ENCODE results near the gene PYCARD. TPM values are rescaled to one million over a fixed set of nuclear protein-coding genes. Genes with fewer than 3 reads are reported as not detected.

PYCARD gene
- total RNA-seq, 4 donors from 2014 or later, result 27.1 to 88.4 (median 49.7) TPM

- TF ChIP-seq CTCF (IDR thresholded peaks at IDR 0.05; ENCODE audit: low read depth), result no peak
Observed at GRCh38 chr16:31242206-31242605, 39.6 kb upstream of the PYCARD start.

- TF ChIP-seq CTCF (IDR thresholded peaks at IDR 0.05; ENCODE audit: low read depth), result no peak
Observed at GRCh38 chr16:31238041-31238440, 35.5 kb upstream of the PYCARD start.

- no peak for TF ChIP-seq CTCF (IDR thresholded peaks at IDR 0.05; ENCODE audit: low read depth)
Observed at GRCh38 chr16:31229501-31229900, 26.9 kb upstream of the PYCARD start.

- TF ChIP-seq CTCF (IDR thresholded peaks at IDR 0.05; ENCODE audit: low read depth), result no peak
Observed at GRCh38 chr16:31228206-31228605, 25.6 kb upstream of the PYCARD start.

- no peak for TF ChIP-seq CTCF (IDR thresholded peaks at IDR 0.05; ENCODE audit: low read depth)
Observed at GRCh38 chr16:31225193-31225592, 22.6 kb upstream of the PYCARD start.

GRCh38 chr16:31224092-31224955, 21.8 kb upstream of the PYCARD start:
- no peak for TF ChIP-seq CTCF (IDR thresholded peaks at IDR 0.05; ENCODE audit: low read depth)

- TF ChIP-seq CTCF (IDR thresholded peaks at IDR 0.05; ENCODE audit: low read depth), result no peak
Observed at GRCh38 chr16:31223044-31223443, 20.5 kb upstream of the PYCARD start.

Measured in subcutaneous adipose tissue (tissue), 4 donors.